ENCODE results near the gene IFNL1. TPM values are rescaled to one million over a fixed set of nuclear protein-coding genes. Genes with fewer than 3 reads are reported as not detected.

Gene IFNL1
- total RNA-seq (not detected), polyA plus RNA-seq (not detected)

DNA sequence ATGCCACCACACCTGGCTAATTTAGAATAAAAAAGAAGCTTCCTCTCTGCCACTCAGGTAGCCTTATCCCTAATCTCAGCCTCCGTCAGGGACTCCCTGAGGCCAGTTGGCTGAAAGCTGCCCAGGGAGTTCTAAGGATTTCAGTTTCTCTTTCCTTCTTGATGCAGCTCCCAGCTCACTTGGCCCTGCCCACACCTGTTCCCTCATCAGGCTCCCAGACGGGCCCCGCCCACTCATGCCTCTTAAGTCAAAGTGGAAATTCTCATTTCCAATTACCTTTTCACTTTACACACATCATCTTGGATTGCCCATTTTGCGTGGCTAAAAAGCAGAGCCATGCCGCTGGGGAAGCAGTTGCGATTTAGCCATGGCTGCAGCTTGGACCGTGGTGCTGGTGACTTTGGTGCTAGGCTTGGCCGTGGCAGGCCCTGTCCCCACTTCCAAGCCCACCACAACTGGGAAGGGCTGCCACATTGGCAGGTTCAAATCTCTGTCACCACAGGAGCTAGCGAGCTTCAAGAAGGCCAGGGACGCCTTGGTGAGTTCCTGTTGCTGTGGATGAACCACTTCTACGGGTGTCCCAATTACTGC is at the start of gene IFNL1:
TSS of gene IFNL1 (plus strand) at position 353 of the 591 bp plus-strand sequence. CDS start at position 368, 15 bp downstream.
- H3K27ac ChIP-seq (ENCODE audit: low read depth) = no peak within 1 kb of the TSS
- H3K4me1 ChIP-seq (ENCODE audit: insufficient read depth) = no peaks in the 10 kb centered on the region
- H3K36me3 ChIP-seq (ENCODE audit: insufficient read depth) = no peaks in the 10 kb centered on the region
- no peak within 1 kb of the TSS for H3K4me3 ChIP-seq (ENCODE audit: low read depth, low read length)
- DNase-seq (ENCODE audit: extremely low spot score) = no peak
- 81% methylated on average over 11 of the region's 11 CpGs for WGBS

- DNase-seq (ENCODE audit: extremely low spot score) = no peak
- 17% methylated on average over 42 of the region's 42 CpGs for WGBS
- no peak overlapping the region for H3K4me3 ChIP-seq (ENCODE audit: low read depth, low read length)
- no peaks in the 10 kb centered on the region for H3K4me1 ChIP-seq (ENCODE audit: insufficient read depth)
- H3K36me3 ChIP-seq (ENCODE audit: insufficient read depth) = no peaks in the 10 kb centered on the region
- H3K27ac ChIP-seq (ENCODE audit: low read depth) = no peak overlapping the region
Measured at GRCh38 chr19:39246951-39247669, 49.1 kb upstream of the IFNL1 start.

DNA sequence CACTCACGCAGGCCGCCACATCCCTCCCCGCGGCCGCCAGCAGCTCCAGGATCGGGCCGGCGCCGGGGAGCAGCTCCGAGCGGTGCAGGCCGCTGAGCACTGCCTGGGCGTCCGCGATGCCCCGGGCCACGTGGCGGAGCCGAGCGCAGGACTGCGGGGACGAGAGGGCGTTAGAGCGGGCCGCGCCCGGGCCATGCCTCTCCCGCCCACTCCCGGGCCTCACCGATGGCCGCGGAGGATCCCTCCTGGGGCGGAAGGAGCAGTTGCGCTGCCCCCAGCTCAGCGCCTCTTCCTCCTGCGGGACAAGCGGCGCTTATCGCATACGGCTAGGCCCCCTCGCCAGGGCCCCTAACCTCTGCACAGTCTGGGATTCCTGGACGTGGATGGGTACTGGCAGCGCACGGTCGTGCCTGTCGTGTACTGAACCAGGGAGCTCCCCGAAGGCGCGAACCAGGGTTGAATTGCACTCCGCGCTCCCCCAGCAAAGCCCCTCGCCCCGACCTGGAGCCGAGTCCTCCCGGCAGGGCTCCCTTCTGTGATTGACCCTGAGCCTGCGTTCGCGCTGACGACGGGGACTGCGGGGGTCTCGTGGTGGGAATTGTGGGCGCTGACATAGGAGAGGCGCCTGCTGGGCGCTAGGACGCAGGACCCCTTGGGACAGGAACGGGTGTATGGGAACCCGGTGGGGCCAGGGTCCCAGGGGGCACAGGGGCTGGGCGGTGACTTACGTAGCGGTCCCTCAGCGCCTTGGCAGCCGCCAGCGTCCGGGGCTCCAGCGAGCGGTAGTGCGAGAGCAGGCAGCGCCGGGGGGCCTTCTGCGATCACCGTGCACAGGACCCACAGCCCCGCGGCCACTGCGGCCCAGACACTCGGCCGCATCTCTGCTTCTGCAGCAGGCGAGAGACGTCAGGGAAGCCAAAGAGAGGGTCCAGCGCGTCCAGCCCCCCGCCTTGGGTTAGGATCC is 48.2 kb upstream of the IFNL1 start:
- 9% methylated on average over 92 of the region's 92 CpGs for WGBS
- Histone ChIP-seq H3K4me3 (ENCODE audit: low read depth, low read length) (no peak overlapping the region), H3K36me3 (ENCODE audit: insufficient read depth) (no peaks in the 10 kb centered on the region), H3K27ac (ENCODE audit: low read depth) (no peak overlapping the region), H3K4me1 (ENCODE audit: insufficient read depth) (no peaks in the 10 kb centered on the region)
- DNase-seq (ENCODE audit: extremely low spot score) = no peak

- Histone ChIP-seq H3K36me3 (ENCODE audit: insufficient read depth) (no peaks in the 10 kb centered on the region), H3K27ac (ENCODE audit: low read depth) (no peak within 1 kb of the TSS), H3K4me1 (ENCODE audit: insufficient read depth) (no peaks in the 10 kb centered on the region), H3K4me3 (ENCODE audit: low read depth, low read length) (no peak within 1 kb of the TSS)
- 65% methylated on average over 13 of the region's 13 CpGs for WGBS
- no peak for DNase-seq (ENCODE audit: extremely low spot score)
Measured at GRCh38 chr19:39248806-39249205, 47.4 kb upstream of the IFNL1 start, which contains the start of gene IFNL4. IFNL4 (minus strand) TSS chr19:39248856.

DNA sequence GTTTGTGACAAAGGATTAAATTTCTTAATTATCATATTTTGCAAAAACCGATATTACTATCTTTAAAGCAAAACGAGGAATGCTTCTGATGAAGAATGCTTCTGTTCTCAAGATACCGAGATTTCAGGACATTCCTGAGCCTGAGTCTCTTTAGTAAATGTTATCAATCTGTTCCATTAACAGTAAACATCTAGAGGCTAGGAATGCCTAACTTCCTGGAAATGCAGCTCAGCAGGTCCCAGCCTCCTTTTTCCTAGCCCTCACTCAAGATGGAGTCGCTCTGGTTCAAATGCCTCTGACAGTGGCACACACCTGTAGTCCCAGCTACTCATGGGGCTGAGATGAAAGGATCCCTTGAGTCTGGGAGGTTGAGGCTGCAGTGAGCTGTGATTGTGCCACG is 45.1 kb upstream of the IFNL1 start:
- no peak for DNase-seq (ENCODE audit: extremely low spot score)
- Histone ChIP-seq H3K27ac (ENCODE audit: low read depth) (no peak overlapping the region), H3K36me3 (ENCODE audit: insufficient read depth) (no peaks in the 10 kb centered on the region), H3K4me3 (ENCODE audit: low read depth, low read length) (no peak overlapping the region), H3K4me1 (ENCODE audit: insufficient read depth) (no peaks in the 10 kb centered on the region)
- 57% methylated on average over 5 of the region's 5 CpGs for WGBS

GRCh38 chr19:39251846-39252245 is 44.4 kb upstream of the IFNL1 start:
- WGBS = 59% methylated on average over 3 of the region's 3 CpGs
- Histone ChIP-seq H3K36me3 (ENCODE audit: insufficient read depth) (no peaks in the 10 kb centered on the region), H3K4me1 (ENCODE audit: insufficient read depth) (no peaks in the 10 kb centered on the region), H3K4me3 (ENCODE audit: low read depth, low read length) (no peak overlapping the region), H3K27ac (ENCODE audit: low read depth) (no peak overlapping the region)
- DNase-seq (ENCODE audit: extremely low spot score) = no peak

- Histone ChIP-seq H3K4me1 (ENCODE audit: insufficient read depth) (no peaks in the 10 kb centered on the region), H3K4me3 (ENCODE audit: low read depth, low read length) (no peak overlapping the region), H3K36me3 (ENCODE audit: insufficient read depth) (no peaks in the 10 kb centered on the region), H3K27ac (ENCODE audit: low read depth) (no peak overlapping the region)
- WGBS = 50% methylated on average over 3 of the region's 3 CpGs
- DNase-seq (ENCODE audit: extremely low spot score) = no peak
Measured at GRCh38 chr19:39252458-39252857, 43.7 kb upstream of the IFNL1 start.

GRCh38 chr19:39253374-39254149 is 42.6 kb upstream of the IFNL1 start:
- Histone ChIP-seq H3K4me1 (ENCODE audit: insufficient read depth) (no peaks in the 10 kb centered on the region), H3K27ac (ENCODE audit: low read depth) (no peak overlapping the region), H3K36me3 (ENCODE audit: insufficient read depth) (no peaks in the 10 kb centered on the region), H3K4me3 (ENCODE audit: low read depth, low read length) (no peak overlapping the region)
- 76% methylated on average over 8 of the region's 8 CpGs for WGBS
- no peak for DNase-seq (ENCODE audit: extremely low spot score)

- H3K36me3 ChIP-seq (ENCODE audit: insufficient read depth) = no peaks in the 10 kb centered on the region
- H3K27ac ChIP-seq (ENCODE audit: low read depth) = no peak overlapping the region
- no peak overlapping the region for H3K4me3 ChIP-seq (ENCODE audit: low read depth, low read length)
- no peaks in the 10 kb centered on the region for H3K4me1 ChIP-seq (ENCODE audit: insufficient read depth)
- no peak for DNase-seq (ENCODE audit: extremely low spot score)
- 85% methylated on average over 29 of the region's 29 CpGs for WGBS
Measured at GRCh38 chr19:39254531-39255345, 41.5 kb upstream of the IFNL1 start.

- DNase-seq (ENCODE audit: extremely low spot score) = no peak
- WGBS = 92% methylated on average over 4 of the region's 4 CpGs
- Histone ChIP-seq H3K27ac (ENCODE audit: low read depth) (no peak overlapping the region), H3K4me3 (ENCODE audit: low read depth, low read length) (no peak overlapping the region), H3K36me3 (ENCODE audit: insufficient read depth) (no peaks in the 10 kb centered on the region), H3K4me1 (ENCODE audit: insufficient read depth) (no peaks in the 10 kb centered on the region)
Measured at GRCh38 chr19:39257227-39257626, 39.0 kb upstream of the IFNL1 start.

DNA sequence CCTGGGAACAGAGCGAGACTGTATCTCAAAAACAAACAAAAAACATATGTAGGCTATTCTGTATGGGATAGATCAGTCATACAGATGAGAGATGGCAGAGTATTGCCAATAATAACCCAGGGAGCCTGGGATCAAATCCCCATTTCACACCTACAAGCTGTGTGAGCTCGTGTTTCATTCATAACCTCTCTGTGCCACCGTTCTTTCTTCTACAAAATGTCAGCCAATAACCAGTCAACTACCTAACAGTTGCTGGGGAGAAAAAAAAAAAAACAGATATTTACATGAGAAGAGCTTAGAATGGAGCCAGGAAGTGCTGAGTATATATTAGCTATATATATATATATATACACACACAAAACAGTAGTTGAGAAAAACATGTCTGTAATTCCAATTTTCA is 34.5 kb upstream of the IFNL1 start:
- no peak for DNase-seq (ENCODE audit: extremely low spot score)
- 78% methylated on average over 3 of the region's 3 CpGs for WGBS
- Histone ChIP-seq H3K27ac (ENCODE audit: low read depth) (no peak overlapping the region), H3K4me3 (ENCODE audit: low read depth, low read length) (no peak overlapping the region), H3K4me1 (ENCODE audit: insufficient read depth) (no peaks in the 10 kb centered on the region), H3K36me3 (ENCODE audit: insufficient read depth) (no peaks in the 10 kb centered on the region)

DNA sequence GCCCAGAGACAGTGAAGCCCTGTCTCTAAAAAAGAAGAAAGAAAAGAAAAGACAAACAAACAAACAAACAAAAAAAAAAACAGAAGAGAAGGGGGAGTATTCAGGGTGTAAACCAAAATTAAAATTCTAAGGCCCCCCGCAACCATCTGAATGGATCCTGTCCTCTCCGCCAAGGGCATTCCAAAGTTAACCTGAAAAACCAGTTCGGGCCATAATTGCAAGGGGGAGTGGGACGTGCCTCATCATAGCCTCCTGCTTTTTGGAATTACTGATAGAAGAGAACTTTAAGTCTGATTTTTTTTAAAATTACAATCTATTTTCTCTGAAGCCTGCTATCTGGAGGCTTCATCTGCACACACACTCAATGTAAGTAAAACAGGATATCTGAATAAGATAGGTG is 33.7 kb upstream of the IFNL1 start:
- 79% methylated on average over 4 of the region's 4 CpGs for WGBS

More for the DNA sequence above, 33.7 kb upstream of the IFNL1 start:
- DNase-seq (ENCODE audit: extremely low spot score) = no peak
- no peak overlapping the region for H3K4me3 ChIP-seq (ENCODE audit: low read depth, low read length)
- no peaks in the 10 kb centered on the region for H3K4me1 ChIP-seq (ENCODE audit: insufficient read depth)
- no peak overlapping the region for H3K27ac ChIP-seq (ENCODE audit: low read depth)
- no peaks in the 10 kb centered on the region for H3K36me3 ChIP-seq (ENCODE audit: insufficient read depth)
